HepG2 (cell line): Measurements from ENCODE around the gene CDC6. TPM values are rescaled to one million over a fixed set of nuclear protein-coding genes. Genes with fewer than 3 reads are reported as not detected.
A peak's percentile ranks its signal among the peaks of the same experiment; 100 is the strongest.

Experiments
- ATAD3A ChIP-seq: sonication (generic); formaldehyde crosslinking; IDR thresholded peaks from 2 replicates; pipeline ENCODE4 v1.4.0; 2020; ENCODE audit warnings: missing genetic modification reagents
- FLYWCH1 ChIP-seq: sonication (generic); formaldehyde crosslinking; IDR thresholded peaks from 2 replicates; pipeline ENCODE4 v1.8.1; 2023; ENCODE audit warnings: mild to moderate bottlenecking, missing genetic modification reagents
- HDAC1 ChIP-seq: sonication (generic); formaldehyde crosslinking; IDR thresholded peaks from 2 replicates; pipeline ENCODE4 v1.5.1; 2020; ENCODE audit warnings: mild to moderate bottlenecking, missing genetic modification reagents
- JUNB ChIP-seq: sonication (generic); formaldehyde crosslinking; IDR thresholded peaks from 2 replicates; pipeline ENCODE4 v1.8.0; 2022; ENCODE audit warnings: missing genetic modification reagents, mild to moderate bottlenecking, borderline replicate concordance
- KDM4B ChIP-seq: sonication (generic); formaldehyde crosslinking; IDR thresholded peaks from 2 replicates; pipeline ENCODE4 v1.4.0; 2020; ENCODE audit warnings: missing genetic modification reagents
- MBD4 ChIP-seq: IDR thresholded peaks from 2 replicates; pipeline ENCODE4 v1.6.1; 2012; ENCODE audit warnings: low read length, inconsistent platforms, borderline replicate concordance
- MED8 ChIP-seq: sonication (generic); formaldehyde crosslinking; IDR thresholded peaks from 2 replicates; pipeline ENCODE4 v1.8.1; 2023; ENCODE audit warnings: mild to moderate bottlenecking, missing genetic modification reagents; ENCODE audit not compliant: insufficient replicate concordance
- MIER3 ChIP-seq: IDR thresholded peaks from 2 replicates; pipeline ENCODE4 v1.6.1; 2016; ENCODE audit warnings: missing compliant biosample characterization, borderline replicate concordance
- REXO4 ChIP-seq: sonication (generic); formaldehyde crosslinking; IDR thresholded peaks from 2 replicates; pipeline ENCODE4 v1.8.0; 2022; ENCODE audit warnings: missing genetic modification reagents, mild to moderate bottlenecking, borderline replicate concordance
- SIN3A ChIP-seq: IDR thresholded peaks from 2 replicates; pipeline ENCODE4 v1.6.1; 2011; ENCODE audit warnings: low read depth, mild to moderate bottlenecking, control low read depth, low read length, borderline replicate concordance
- SP140L ChIP-seq: sonication (generic); formaldehyde crosslinking; IDR thresholded peaks from 2 replicates; pipeline ENCODE4 v1.4.0; 2020; ENCODE audit warnings: missing genetic modification reagents, borderline replicate concordance
- U2AF1 ChIP-seq: fragments of 200-400 bp; formaldehyde crosslinking; optimal IDR thresholded peaks from 2 replicates; pipeline ENCODE3; 2017; ENCODE audit warnings: mild to moderate bottlenecking, low read depth, low read length
- YEATS4 ChIP-seq: sonication (generic); formaldehyde crosslinking; IDR thresholded peaks from 2 replicates; pipeline ENCODE4 v1.4.0; 2020; ENCODE audit warnings: missing genetic modification reagents, borderline replicate concordance
- ZC3H4 ChIP-seq: sonication (generic); formaldehyde crosslinking; IDR thresholded peaks from 2 replicates; pipeline ENCODE4 v1.4.0; 2020; ENCODE audit warnings: missing genetic modification reagents, borderline replicate concordance
- ZNF260 ChIP-seq: sonication (generic); formaldehyde crosslinking; IDR thresholded peaks from 2 replicates; pipeline ENCODE4 v1.4.0; 2020; ENCODE audit warnings: missing genetic modification reagents, low read depth, mild to moderate bottlenecking, borderline replicate concordance
- ZNF333 ChIP-seq: sonication (generic); formaldehyde crosslinking; IDR thresholded peaks from 2 replicates; pipeline ENCODE4 v1.4.0; 2020; ENCODE audit warnings: mild to moderate bottlenecking, missing genetic modification reagents, borderline replicate concordance
- ZNF354B ChIP-seq: sonication (generic); formaldehyde crosslinking; IDR thresholded peaks from 2 replicates; pipeline ENCODE4 v1.8.0; 2022; ENCODE audit warnings: mild to moderate bottlenecking, missing genetic modification reagents
- ZNF577 ChIP-seq: sonication (generic); formaldehyde crosslinking; IDR thresholded peaks from 2 replicates; pipeline ENCODE4 v1.4.0; 2020; ENCODE audit warnings: mild to moderate bottlenecking, low read depth, missing genetic modification reagents, borderline replicate concordance
- ZNF607 ChIP-seq: sonication (generic); formaldehyde crosslinking; IDR thresholded peaks from 2 replicates; pipeline ENCODE4 v1.5.1; 2020; ENCODE audit warnings: missing genetic modification reagents, mild to moderate bottlenecking, borderline replicate concordance
- ZNF674 ChIP-seq: sonication (generic); formaldehyde crosslinking; IDR thresholded peaks from 2 replicates; pipeline ENCODE4 v1.5.0; 2020; ENCODE audit warnings: low read depth, mild to moderate bottlenecking, missing genetic modification reagents
- ZNF839 ChIP-seq: sonication (generic); formaldehyde crosslinking; IDR thresholded peaks from 2 replicates; pipeline ENCODE4 v1.4.0; 2020; ENCODE audit warnings: missing genetic modification reagents, mild to moderate bottlenecking, borderline replicate concordance
- polyA plus RNA-seq, 8 experiments: library from polyadenylated mRNA; depleted of rRNA in 3 of 8; stranded (reverse) in 7 of 8; unstranded in 1 of 8; fragments of >200 nt; fragmentation: Illumina TruSeq in 4 of 8; extraction: Trizol in 4 of 8; gene quantifications; 2 replicates each; pipeline versions ENCODE4 v1.2.1 to v1.2.3, GENCODE V29; 2011 to 2016; ENCODE audit warnings: low read depth in 4 of 8, missing spikeins in 1 of 8, mixed read lengths in 1 of 8; ENCODE audit not compliant: insufficient read depth in 1 of 8
- total RNA-seq, 5 experiments: library from RNA; depleted of rRNA; stranded (reverse); fragments of >200 nt; fragmentation: Illumina TruSeq; extraction: Trizol; gene quantifications; 2 replicates each; pipeline ENCODE4 v1.2.3, GENCODE V29; 2016; ENCODE audit warnings: low read depth in 1 of 5
- TF ChIP-seq, protein P1 (sequence below): sonication (generic); formaldehyde crosslinking; IDR thresholded peaks from 2 replicates; pipeline ENCODE4 v1.9.0; 2022; ENCODE audit warnings: missing genetic modification reagents, mild to moderate bottlenecking, borderline replicate concordance
- TF ChIP-seq, protein P2 (sequence below): sonication (generic); formaldehyde crosslinking; IDR thresholded peaks from 2 replicates; pipeline ENCODE4 v1.8.1; 2023; ENCODE audit warnings: mild to moderate bottlenecking, missing genetic modification reagents
- TF ChIP-seq, protein P3 (sequence below): sonication (generic); formaldehyde crosslinking; IDR thresholded peaks from 2 replicates; pipeline ENCODE4 v1.5.0; 2020; ENCODE audit warnings: mild to moderate bottlenecking, missing genetic modification reagents

The CDC6 gene
- total and polyA plus RNA-seq, 2 of the 13 experiments (the other 11 are each of a cell fraction or from before 2014, with no cell fraction given) = 17.4 to 114 TPM

DNA sequence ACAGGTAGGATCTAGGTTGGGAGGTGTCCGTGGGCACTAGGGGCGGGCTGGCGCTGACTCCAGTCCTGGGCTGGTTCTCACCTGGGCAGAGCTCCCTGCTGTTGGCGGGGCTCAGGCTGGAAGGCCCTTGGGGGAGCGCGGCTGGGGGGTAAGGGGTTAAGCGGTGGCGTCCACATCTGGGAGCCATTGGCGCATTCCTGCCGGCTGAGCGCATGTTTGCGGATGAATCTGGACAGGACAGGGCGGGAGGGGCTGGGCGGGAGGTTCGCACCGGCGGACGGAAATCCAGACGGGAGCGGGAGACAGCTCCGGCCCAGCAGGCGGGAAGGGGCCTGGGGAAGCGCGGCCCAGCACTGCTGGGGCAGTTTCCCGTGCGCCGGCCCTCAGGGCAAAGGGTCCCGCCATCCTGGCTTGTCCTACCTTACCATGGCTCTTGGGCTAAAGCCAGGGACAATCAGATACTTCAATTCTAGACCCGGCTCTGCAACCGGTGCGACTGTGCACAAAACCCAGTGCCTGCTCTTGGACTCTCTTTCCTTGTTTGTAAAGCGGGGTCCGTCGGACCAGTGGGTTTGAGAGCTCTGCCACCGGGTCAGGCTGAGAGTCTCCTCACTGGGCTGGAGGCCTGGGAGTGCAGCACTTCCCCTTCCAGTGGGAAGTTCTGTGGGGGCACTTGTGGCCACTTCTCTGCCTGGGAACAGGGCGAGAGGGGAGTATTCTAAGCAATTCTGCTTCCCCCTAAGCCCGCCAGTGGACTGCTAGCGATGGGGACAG is 29.1 kb downstream of the CDC6 start (continued):
- TF ChIP-seq ZNF674 (no peak), KDM4B (CRISPR knock-in tag) (no peak), ZNF354B (CRISPR knock-in tag) (no peak), SIN3A (peak; percentile 59; the same call in 1 of the 2 replicates), ZNF577 (CRISPR knock-in tag) (no peak), ATAD3A (no peak), ZNF839 (CRISPR knock-in tag) (no peak), ZC3H4 (no peak), MIER3 (CRISPR knock-in tag) (no peak), YEATS4 (CRISPR knock-in tag) (peak; percentile 83), MBD4 (no peak), ZNF260 (CRISPR knock-in tag) (no peak), ZNF333 (CRISPR knock-in tag) (peak; percentile 26; the same call in 1 of the 2 replicates), REXO4 (CRISPR knock-in tag) (no peak), JUNB (CRISPR knock-in tag) (no peak; the same call in 1 of the 2 replicates), U2AF1 (no peak), MED8 (CRISPR knock-in tag) (no peak), ZNF607 (CRISPR knock-in tag) (peak; percentile 74; the same call in 1 of the 2 replicates), HDAC1 (CRISPR knock-in tag) (peak; percentile 60), SP140L (peak; percentile 27; the same call in 1 of the 2 replicates), FLYWCH1 (CRISPR knock-in tag) (no peak)
- TF ChIP-seq, protein P1, sequence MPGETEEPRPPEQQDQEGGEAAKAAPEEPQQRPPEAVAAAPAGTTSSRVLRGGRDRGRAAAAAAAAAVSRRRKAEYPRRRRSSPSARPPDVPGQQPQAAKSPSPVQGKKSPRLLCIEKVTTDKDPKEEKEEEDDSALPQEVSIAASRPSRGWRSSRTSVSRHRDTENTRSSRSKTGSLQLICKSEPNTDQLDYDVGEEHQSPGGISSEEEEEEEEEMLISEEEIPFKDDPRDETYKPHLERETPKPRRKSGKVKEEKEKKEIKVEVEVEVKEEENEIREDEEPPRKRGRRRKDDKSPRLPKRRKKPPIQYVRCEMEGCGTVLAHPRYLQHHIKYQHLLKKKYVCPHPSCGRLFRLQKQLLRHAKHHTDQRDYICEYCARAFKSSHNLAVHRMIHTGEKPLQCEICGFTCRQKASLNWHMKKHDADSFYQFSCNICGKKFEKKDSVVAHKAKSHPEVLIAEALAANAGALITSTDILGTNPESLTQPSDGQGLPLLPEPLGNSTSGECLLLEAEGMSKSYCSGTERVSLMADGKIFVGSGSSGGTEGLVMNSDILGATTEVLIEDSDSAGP (CRISPR knock-in tag) = peak; percentile 95
- TF ChIP-seq, protein P2, sequence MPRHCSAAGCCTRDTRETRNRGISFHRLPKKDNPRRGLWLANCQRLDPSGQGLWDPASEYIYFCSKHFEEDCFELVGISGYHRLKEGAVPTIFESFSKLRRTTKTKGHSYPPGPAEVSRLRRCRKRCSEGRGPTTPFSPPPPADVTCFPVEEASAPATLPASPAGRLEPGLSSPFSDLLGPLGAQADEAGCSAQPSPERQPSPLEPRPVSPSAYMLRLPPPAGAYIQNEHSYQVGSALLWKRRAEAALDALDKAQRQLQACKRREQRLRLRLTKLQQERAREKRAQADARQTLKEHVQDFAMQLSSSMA (CRISPR knock-in tag) = 0 out of 2 replicates have a peak, but pooled peaks have one; percentile 49
- TF ChIP-seq, protein P3, sequence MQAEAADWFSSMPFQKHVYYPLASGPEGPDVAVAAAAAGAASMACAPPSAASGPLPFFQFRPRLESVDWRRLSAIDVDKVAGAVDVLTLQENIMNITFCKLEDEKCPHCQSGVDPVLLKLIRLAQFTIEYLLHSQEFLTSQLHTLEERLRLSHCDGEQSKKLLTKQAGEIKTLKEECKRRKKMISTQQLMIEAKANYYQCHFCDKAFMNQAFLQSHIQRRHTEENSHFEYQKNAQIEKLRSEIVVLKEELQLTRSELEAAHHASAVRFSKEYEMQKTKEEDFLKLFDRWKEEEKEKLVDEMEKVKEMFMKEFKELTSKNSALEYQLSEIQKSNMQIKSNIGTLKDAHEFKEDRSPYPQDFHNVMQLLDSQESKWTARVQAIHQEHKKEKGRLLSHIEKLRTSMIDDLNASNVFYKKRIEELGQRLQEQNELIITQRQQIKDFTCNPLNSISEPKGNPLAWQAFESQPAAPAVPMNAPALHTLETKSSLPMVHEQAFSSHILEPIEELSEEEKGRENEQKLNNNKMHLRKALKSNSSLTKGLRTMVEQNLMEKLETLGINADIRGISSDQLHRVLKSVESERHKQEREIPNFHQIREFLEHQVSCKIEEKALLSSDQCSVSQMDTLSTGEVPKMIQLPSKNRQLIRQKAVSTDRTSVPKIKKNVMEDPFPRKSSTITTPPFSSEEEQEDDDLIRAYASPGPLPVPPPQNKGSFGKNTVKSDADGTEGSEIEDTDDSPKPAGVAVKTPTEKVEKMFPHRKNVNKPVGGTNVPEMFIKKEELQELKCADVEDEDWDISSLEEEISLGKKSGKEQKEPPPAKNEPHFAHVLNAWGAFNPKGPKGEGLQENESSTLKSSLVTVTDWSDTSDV = 0 out of 2 replicates have a peak, but pooled peaks have one; percentile 68
